ENCODE data around the gene EPS8.

GRCh38 chr12:15605881-15606590 lies 183.2 kb downstream of the EPS8 start:
- no peak for TF ChIP-seq SUZ12 (IDR thresholded peaks at IDR 0.05; ENCODE audit: extremely low read depth, insufficient read depth, insufficient read length)
- no peak for TF ChIP-seq ZNF274 (IDR thresholded peaks at IDR 0.05; ENCODE audit: low read depth, low read length)
